GM12892 (cell line): ENCODE results near the gene MYH15.

Experiments used
- POLR2A ChIP-seq: IDR thresholded peaks from 2 replicates; pipeline ENCODE4 v1.6.1; 2011; ENCODE audit warnings: low read depth, low read length, control low read depth
- POLR2AphosphoS5 ChIP-seq: IDR thresholded peaks from 2 replicates; pipeline ENCODE4 v1.6.1; 2011; ENCODE audit warnings: low read depth, low read length, control low read depth
- TAF1 ChIP-seq: IDR thresholded peaks from 2 replicates; pipeline ENCODE4 v1.6.1; 2011; ENCODE audit warnings: low read depth, mild to moderate bottlenecking, control low read depth, low read length, borderline replicate concordance

GRCh38 chr3:108415661-108416060 is 94.7 kb downstream of the MYH15 start:
- no peak for TF ChIP-seq POLR2AphosphoS5
- TF ChIP-seq POLR2A = no peak
- no peak for TF ChIP-seq TAF1
